B cell (primary cell): ENCODE measurements around the gene LRRC40. TPM values are rescaled to one million over a fixed set of nuclear protein-coding genes. Genes with fewer than 3 reads are reported as not detected.

Experiments used
- ATAC-seq: fragments of 200-7000 bp; cut with Tn5 transposase; one replicate; pipeline ENCODE4 v1.10.0; 2021; ENCODE audit warnings: low read depth, mild to moderate bottlenecking, moderate number of reproducible peaks, moderate library complexity
- CTCF ChIA-PET: fragments of 350-600 bp; sonication (Branson Sonifier 250); formaldehyde crosslinking; loops from one replicate; lab custom pipeline; 2021; ENCODE audit warnings: antibody characterized with exemption, inconsistent platforms; lab: Charles Lee
- POLR2A ChIA-PET: fragments of 350-600 bp; sonication (Branson Sonifier 250); formaldehyde crosslinking; loops from one replicate; lab custom pipeline; 2021; ENCODE audit warnings: antibody characterized with exemption; lab: Charles Lee
- DNase-seq: peaks from one replicate; pipeline ENCODE4 v3.0.0; 2013
- H2AFZ ChIP-seq: 2 replicates; pipeline ENCODE4 v1.6.1; 2012; ENCODE audit warnings: mild to moderate bottlenecking, low read depth, low read length; ENCODE audit not compliant: insufficient read depth, poor library complexity, severe bottlenecking
- H3K27ac ChIP-seq, 2 donors: 1 replicate in 1 of 2; 2 replicates in 1 of 2; pipeline ENCODE4 v1.5.1; 2012 to 2013; ENCODE audit warnings: low read length in 2 of 2, mild to moderate bottlenecking in 2 of 2, moderate library complexity in 1 of 2
- H3K27me3 ChIP-seq, 4 experiments: fragments of 200-600 bp in 1 of 4; sonication (generic) in 1 of 4; replicated peaks in 1 of 4; 1 replicate in 2 of 4; 2 replicates in 2 of 4; pipeline versions ENCODE4 v1.6.1 to v1.7.0; 2013 to 2016; ENCODE audit warnings: low read length in 3 of 4, mild to moderate bottlenecking in 2 of 4, mixed read lengths in 1 of 4, moderate library complexity in 1 of 4; ENCODE audit not compliant: insufficient read depth in 4 of 4, control insufficient read depth in 3 of 4; ENCODE audit errors: control extremely low read depth in 1 of 4
- H3K36me3 ChIP-seq, 2 experiments: replicated peaks in 1 of 2; 1 replicate in 1 of 2; 2 replicates in 1 of 2; pipeline versions ENCODE4 v1.6.1 to v1.7.1; 2013; ENCODE audit warnings: low read length in 1 of 2; ENCODE audit not compliant: insufficient read depth in 2 of 2, control insufficient read depth in 1 of 2; ENCODE audit errors: control extremely low read depth in 1 of 2, extremely low read depth in 1 of 2
- H3K4me1 ChIP-seq, 2 donors: fragments of 200-600 bp in 1 of 2; sonication (generic) in 1 of 2; 1 replicate in 1 of 2; 2 replicates in 1 of 2; pipeline versions ENCODE4 v1.5.1 to v1.6.1; 2013 to 2017; ENCODE audit warnings: low read length in 2 of 2; ENCODE audit not compliant: control insufficient read depth in 2 of 2, insufficient read depth in 2 of 2
- H3K4me2 ChIP-seq: replicated peaks from 2 replicates; pipeline ENCODE3; 2012; ENCODE audit warnings: mild to moderate bottlenecking, low read depth, low read length; ENCODE audit not compliant: poor library complexity, severe bottlenecking
- H3K4me3 ChIP-seq, 5 experiments: fragments of 200-600 bp in 1 of 5; sonication (generic) in 1 of 5; 1 replicate in 3 of 5; 2 replicates in 2 of 5; pipeline versions ENCODE4 v1.5.1 to v1.7.0; 2011 to 2016; ENCODE audit warnings: low read length in 4 of 5, mild to moderate bottlenecking in 4 of 5, low read depth in 2 of 5, control low read depth in 1 of 5, moderate library complexity in 1 of 5; ENCODE audit not compliant: insufficient read depth in 1 of 5; ENCODE audit errors: control extremely low read depth in 1 of 5, extremely low read depth in 1 of 5
- H3K79me2 ChIP-seq: fragments of 200-600 bp; sonication (generic); one replicate; pipeline ENCODE4 v1.6.0; 2016; ENCODE audit warnings: low read length; ENCODE audit not compliant: control insufficient read depth, insufficient read depth
- H3K9ac ChIP-seq: fragments of 200-600 bp; sonication (generic); 2 replicates; pipeline ENCODE4 v1.6.1; 2017; ENCODE audit warnings: mild to moderate bottlenecking, low read length, moderate library complexity
- H3K9me3 ChIP-seq, 3 donors: one replicate each; pipeline versions ENCODE4 v1.6.1 to v1.7.1; 2013; ENCODE audit warnings: low read length in 2 of 3; ENCODE audit not compliant: control insufficient read depth in 2 of 3, insufficient read depth in 1 of 3; ENCODE audit errors: control extremely low read depth in 1 of 3
- H4K20me1 ChIP-seq: 2 replicates; pipeline ENCODE4 v1.6.0; 2012; ENCODE audit warnings: mild to moderate bottlenecking, low read length; ENCODE audit not compliant: insufficient read depth, control insufficient read depth, poor library complexity, severe bottlenecking
- H3K27ac Mint-ChIP-seq: one replicate; pipeline ENCODE4 v1.8.0; 2021; ENCODE audit warnings: mixed read lengths
- H3K27me3 Mint-ChIP-seq: one replicate; pipeline ENCODE4 v1.8.0; 2021; ENCODE audit warnings: mixed read lengths
- H3K4me1 Mint-ChIP-seq: one replicate; pipeline ENCODE4 v1.8.0; 2021; ENCODE audit warnings: mixed read lengths
- H3K4me3 Mint-ChIP-seq: one replicate; pipeline ENCODE4 v1.8.0; 2021; ENCODE audit warnings: mixed read lengths
- H3K9me3 Mint-ChIP-seq: one replicate; pipeline ENCODE4 v1.8.0; 2022; ENCODE audit warnings: mixed read lengths; ENCODE audit not compliant: insufficient read depth
- CTCF ChIP-seq: fragments of 200-600 bp; IDR thresholded peaks from one replicate; pipeline ENCODE4 v1.8.0; 2022; ENCODE audit warnings: antibody characterized with exemption, mild to moderate bottlenecking
- EZH2 ChIP-seq: IDR thresholded peaks from 2 replicates; pipeline ENCODE4 v1.6.1; 2012; ENCODE audit warnings: borderline replicate concordance, low read depth, mild to moderate bottlenecking, moderate library complexity, low read length; ENCODE audit not compliant: insufficient read depth, poor library complexity, severe bottlenecking
- WGBS: methylation state at CpG from one replicate; pipeline ENCODE4 v1.1.5; 2013; ENCODE audit warnings: missing lambda C conversion rate; ENCODE audit not compliant: insufficient coverage; 5-methylcytosine and 5-hydroxymethylcytosine counted together
- intact Hi-C: fragments of 100-400 bp; cut with micrococcal nuclease; formaldehyde crosslinking; loops from one replicate; pipeline ENCODE4 v1.10.0; 2022
- polyA plus RNA-seq: library from polyadenylated mRNA; depleted of rRNA; stranded (reverse); fragments of >200 nt; gene quantifications from 2 replicates; pipeline ENCODE4 v1.2.3, GENCODE V29; 2012
- total RNA-seq, 2 donors: library from RNA; stranded (reverse); fragments of 120-200 nt in 1 of 2; gene quantifications; 1 replicate in 1 of 2; 2 replicates in 1 of 2; pipeline versions ENCODE4 v1.2.3 to v1.2.4, GENCODE V29; 2013 to 2022

LRRC40 gene
- total and polyA plus RNA-seq, 2 donors (not counting 1 experiment from before 2014, with no cell fraction given): 4.4 to 14.5 TPM

- Mint-ChIP-seq H3K9me3 (no peaks in the 10 kb centered on the region), H3K4me3 (no peak overlapping the region), H3K4me1 (no peaks in the 10 kb centered on the region), H3K27me3 (no peaks in the 10 kb centered on the region), H3K27ac (no peak overlapping the region)
- Histone ChIP-seq H2AFZ (no peak overlapping the region), H3K79me2 (no peaks in the 10 kb centered on the region), H3K27ac (no peak overlapping the region), H3K4me1 (no peaks in the 10 kb centered on the region), H4K20me1 (no peaks in the 10 kb centered on the region), H3K9me3 (no peaks in the 10 kb centered on the region), H3K4me3 (no peak overlapping the region), H3K36me3 (peaks cover 0 to 2% of the 10 kb centered on the region in 2 experiments), H3K9ac (no peak overlapping the region), H3K4me2 (no peak overlapping the region), H3K27me3 (no peaks in the 10 kb centered on the region)
- no CpG with 5 or more reads among the region's 3 CpGs for WGBS
- ATAC-seq (no peak), DNase-seq (no peak)
- ChIA-PET CTCF (interaction anchor here (2.9 kb wide), 1 partner anchor 7 kb away, joined by 14 read pairs; no protein-coding TSS in a partner anchor), POLR2A (no interaction called here)
- intact Hi-C loops: no loop called here
- TF ChIP-seq CTCF (no peak), EZH2 (no peak)
Measured at GRCh38 chr1:70140894-70141293, 64.5 kb downstream of the LRRC40 start.

GRCh38 chr1:70140343-70140742 lies 65.0 kb downstream of the LRRC40 start:
- H3K4me1 Mint-ChIP-seq: no peaks in the 10 kb centered on the region
- no peak overlapping the region for H3K27ac ChIP-seq
- ChIA-PET CTCF (no interaction called here), POLR2A (no interaction called here)
- H3K27me3 ChIP-seq: no peaks in the 10 kb centered on the region
- no peak overlapping the region for H3K4me2 ChIP-seq
- H3K9me3 ChIP-seq: no peaks in the 10 kb centered on the region
- no peaks in the 10 kb centered on the region for H3K9me3 Mint-ChIP-seq
- ATAC-seq: no peak
- H3K79me2 ChIP-seq: no peaks in the 10 kb centered on the region
- no peaks in the 10 kb centered on the region for H4K20me1 ChIP-seq
- H3K4me3 Mint-ChIP-seq: no peak overlapping the region
- no peak overlapping the region for H2AFZ ChIP-seq
- no peak overlapping the region for H3K4me3 ChIP-seq
- no peaks in the 10 kb centered on the region for H3K4me1 ChIP-seq
- peaks cover 0 to 2% of the 10 kb centered on the region in 2 experiments for H3K36me3 ChIP-seq
- no peak for DNase-seq
- no peak overlapping the region for H3K27ac Mint-ChIP-seq
- no peak for TF ChIP-seq CTCF
- no peak for TF ChIP-seq EZH2
- intact Hi-C loops: no loop called here
- no peaks in the 10 kb centered on the region for H3K27me3 Mint-ChIP-seq
- no peak overlapping the region for H3K9ac ChIP-seq
